HEK293 (cell line): ENCODE data around the gene FASTKD3.

Source experiments
- CTCF ChIA-PET: fragments of 350-600 bp; formaldehyde crosslinking; extraction: SDS; loops from one replicate; lab custom pipeline; 2021; ENCODE audit warnings: antibody characterized with exemption; lab: Yijun Ruan, JAX
- POLR2A ChIA-PET: fragments of 300-600 bp; formaldehyde crosslinking; extraction: SDS; loops from one replicate; lab custom pipeline; 2020; ENCODE audit warnings: antibody characterized with exemption, inconsistent platforms; lab: Yijun Ruan, JAX
- H3K27ac ChIP-seq: fragments of 200-500 bp; sonication (Bioruptor generic); 2 replicates; pipeline ENCODE4 v1.5.1; 2014; ENCODE audit warnings: low read depth, low read length, control low read depth, inconsistent platforms; ENCODE audit errors: extremely low read depth
- H3K36me3 ChIP-seq, 2 experiments: fragments of 200-500 bp in 1 of 2; sonication (Bioruptor generic) in 1 of 2; 1 replicate in 1 of 2; 2 replicates in 1 of 2; pipeline ENCODE4 v1.5.1; 2014 to 2017; ENCODE audit warnings: inconsistent platforms in 2 of 2, low read length in 2 of 2; ENCODE audit not compliant: control insufficient read depth in 2 of 2, insufficient read depth in 1 of 2
- H3K4me1 ChIP-seq: fragments of 200-500 bp; sonication (Bioruptor generic); 2 replicates; pipeline ENCODE4 v1.5.1; 2014; ENCODE audit warnings: mild to moderate bottlenecking, low read length, inconsistent platforms; ENCODE audit not compliant: control insufficient read depth, insufficient read depth
- H3K4me3 ChIP-seq: 2 replicates; pipeline ENCODE4 v1.5.1; 2011; ENCODE audit warnings: low read depth, mild to moderate bottlenecking, control low read depth, low read length, moderate library complexity
- H3K9me3 ChIP-seq: fragments of 200-500 bp; sonication (Bioruptor generic); 2 replicates; pipeline ENCODE4 v1.5.1; 2014; ENCODE audit warnings: low read depth, low read length, inconsistent platforms; ENCODE audit not compliant: control insufficient read depth, insufficient read depth
- KLF17 ChIP-seq: fragments of 450-650 bp; formaldehyde crosslinking; IDR thresholded peaks from 2 replicates; pipeline ENCODE4 v1.5.1; 2016; ENCODE audit warnings: missing biosample characterization, missing genetic modification characterization
- PRDM10 ChIP-seq: fragments of 450-650 bp; formaldehyde crosslinking; IDR thresholded peaks from 2 replicates; pipeline ENCODE4 v1.5.1; 2016; ENCODE audit warnings: missing biosample characterization, missing genetic modification characterization
- SP2 ChIP-seq: fragments of 450-650 bp; formaldehyde crosslinking; IDR thresholded peaks from 2 replicates; pipeline ENCODE4 v1.5.1; 2016; ENCODE audit warnings: missing biosample characterization, missing genetic modification characterization
- SP7 ChIP-seq: fragments of 450-650 bp; formaldehyde crosslinking; IDR thresholded peaks from 2 replicates; pipeline ENCODE4 v1.5.1; 2016; ENCODE audit warnings: missing biosample characterization, missing genetic modification characterization
- ZBTB20 ChIP-seq: fragments of 450-650 bp; formaldehyde crosslinking; IDR thresholded peaks from 2 replicates; pipeline ENCODE4 v1.5.1; 2016; ENCODE audit warnings: missing biosample characterization, missing genetic modification characterization
- ZBTB48 ChIP-seq: fragments of 450-650 bp; formaldehyde crosslinking; IDR thresholded peaks from 2 replicates; pipeline ENCODE4 v1.5.1; 2016; ENCODE audit warnings: missing biosample characterization, missing genetic modification characterization
- ZFP41 ChIP-seq: fragments of 450-650 bp; formaldehyde crosslinking; IDR thresholded peaks from 2 replicates; pipeline ENCODE4 v1.5.1; 2016; ENCODE audit warnings: missing biosample characterization, missing genetic modification characterization, borderline replicate concordance
- ZFP69B ChIP-seq: fragments of 450-650 bp; formaldehyde crosslinking; IDR thresholded peaks from 2 replicates; pipeline ENCODE4 v1.5.1; 2016; ENCODE audit warnings: missing biosample characterization, missing genetic modification characterization
- ZNF16 ChIP-seq: fragments of 450-650 bp; formaldehyde crosslinking; IDR thresholded peaks from 2 replicates; pipeline ENCODE4 v1.5.1; 2016; ENCODE audit warnings: low read depth, missing biosample characterization, missing genetic modification characterization
- ZNF175 ChIP-seq: fragments of 450-650 bp; formaldehyde crosslinking; IDR thresholded peaks from 2 replicates; pipeline ENCODE4 v1.5.1; 2016; ENCODE audit warnings: missing biosample characterization, missing genetic modification characterization
- ZNF19 ChIP-seq: fragments of 450-650 bp; formaldehyde crosslinking; IDR thresholded peaks from 2 replicates; pipeline ENCODE4; 2016; ENCODE audit warnings: missing biosample characterization, missing genetic modification characterization, low read depth
- ZNF23 ChIP-seq: fragments of 450-650 bp; formaldehyde crosslinking; IDR thresholded peaks from 2 replicates; pipeline ENCODE4 v1.5.1; 2016; ENCODE audit warnings: missing biosample characterization, missing genetic modification characterization, borderline replicate concordance
- ZNF394 ChIP-seq: fragments of 450-650 bp; formaldehyde crosslinking; IDR thresholded peaks from 2 replicates; pipeline ENCODE4 v1.5.1; 2016; ENCODE audit warnings: missing biosample characterization, missing genetic modification characterization, mild to moderate bottlenecking, moderate library complexity, borderline replicate concordance
- ZNF513 ChIP-seq: fragments of 450-650 bp; IDR thresholded peaks from 2 replicates; pipeline ENCODE4 v1.5.1; 2018; ENCODE audit warnings: missing biosample characterization, missing genetic modification characterization
- ZNF561 ChIP-seq: fragments of 450-650 bp; IDR thresholded peaks from 2 replicates; pipeline ENCODE4 v1.5.1; 2018; ENCODE audit warnings: missing biosample characterization, missing genetic modification characterization, borderline replicate concordance
- ZNF571 ChIP-seq: fragments of 450-650 bp; formaldehyde crosslinking; IDR thresholded peaks from 2 replicates; pipeline ENCODE4 v1.5.0; 2017; ENCODE audit warnings: missing biosample characterization, missing genetic modification characterization
- ZNF654 ChIP-seq: fragments of 450-650 bp; formaldehyde crosslinking; IDR thresholded peaks from 2 replicates; pipeline ENCODE4 v1.5.1; 2016; ENCODE audit warnings: low read depth, missing biosample characterization, missing genetic modification characterization
- ZNF777 ChIP-seq: fragments of 450-650 bp; formaldehyde crosslinking; IDR thresholded peaks from 2 replicates; pipeline ENCODE4 v1.5.1; 2017; ENCODE audit warnings: missing biosample characterization, missing genetic modification characterization, borderline replicate concordance
- ZNF792 ChIP-seq: fragments of 450-650 bp; formaldehyde crosslinking; IDR thresholded peaks from 2 replicates; pipeline ENCODE4 v1.5.1; 2016; ENCODE audit warnings: missing biosample characterization, missing genetic modification characterization
- ZNF843 ChIP-seq: fragments of 450-650 bp; formaldehyde crosslinking; IDR thresholded peaks from 2 replicates; pipeline ENCODE4 v1.5.1; 2016; ENCODE audit warnings: missing biosample characterization, missing genetic modification characterization
- ZSCAN5A ChIP-seq: fragments of 450-650 bp; formaldehyde crosslinking; IDR thresholded peaks from 2 replicates; pipeline ENCODE4 v1.5.1; 2016; ENCODE audit warnings: missing biosample characterization, missing genetic modification characterization

FASTKD3 gene

GRCh38 chr5:7910738-7911428 lies 42.1 kb upstream of the FASTKD3 start (continued):
- TF ChIP-seq ZNF394 (tag by site-specific recombination) (no peak), PRDM10 (tag by site-specific recombination) (no peak), ZNF777 (no peak), ZNF792 (no peak), SP7 (tag by site-specific recombination) (no peak)

- no peak overlapping the region for H3K27ac ChIP-seq
- H3K4me3 ChIP-seq: no peak overlapping the region
- POLR2A ChIA-PET: no interaction called here
- CTCF ChIA-PET: interaction anchor here (0.7 to 1.2 kb wide), 2 partner anchors 12 to 13 kb away, joined by 3 to 5 read pairs; no protein-coding TSS in a partner anchor
- no peak for TF ChIP-seq ZBTB48 (tag by site-specific recombination)
- TF ChIP-seq ZSCAN5A: no peak
- H3K4me1 ChIP-seq: no peaks in the 10 kb centered on the region
- peaks cover 6 to 15% of the 10 kb centered on the region in 2 experiments; a peak in 2 of 3 replicates for H3K36me3 ChIP-seq
- H3K9me3 ChIP-seq: no peaks in the 10 kb centered on the region; the same call in 1 of the 2 replicates
Observed at GRCh38 chr5:7908317-7908716, 39.5 kb upstream of the FASTKD3 start.

GRCh38 chr5:7907612-7908011 lies 38.8 kb upstream of the FASTKD3 start:
- no peak overlapping the region for H3K4me3 ChIP-seq
- no peaks in the 10 kb centered on the region; the same call in 1 of the 2 replicates for H3K9me3 ChIP-seq
- POLR2A ChIA-PET: interaction anchor here (0.6 kb wide), 1 partner anchor 1091 kb away, joined by 3 read pairs; no protein-coding TSS in a partner anchor
- H3K27ac ChIP-seq: no peak overlapping the region
- peaks cover 7 to 22% of the 10 kb centered on the region in 2 experiments for H3K36me3 ChIP-seq
- CTCF ChIA-PET: interaction anchor here (1.2 kb wide), 2 partner anchors 11 to 20 kb away, joined by 3 to 5 read pairs; no protein-coding TSS in a partner anchor
- no peaks in the 10 kb centered on the region for H3K4me1 ChIP-seq
- TF ChIP-seq ZNF654 (no peak), ZFP69B (tag by site-specific recombination) (no peak), ZFP41 (tag by site-specific recombination) (no peak), ZNF561 (tag by site-specific recombination) (no peak), SP2 (no peak), ZNF175 (no peak), ZNF16 (tag by site-specific recombination) (no peak), PRDM10 (tag by site-specific recombination) (no peak), ZNF513 (tag by site-specific recombination) (no peak), ZNF843 (tag by site-specific recombination) (no peak), KLF17 (tag by site-specific recombination) (no peak), ZNF19 (tag by site-specific recombination) (no peak), ZNF394 (tag by site-specific recombination) (no peak), ZNF792 (no peak), ZNF23 (tag by site-specific recombination) (no peak), ZBTB20 (no peak), ZNF571 (no peak)
